HG02943 (cell line): ENCODE data around the gene SMG6.

Source experiments
- ATAC-seq: cut with Tn5 transposase; IDR thresholded peaks from one replicate; pipeline ENCODE4 v1.9.1; 2021; ENCODE audit warnings: mild to moderate bottlenecking, low read depth, moderate library complexity; ENCODE audit not compliant: unreplicated experiment

SMG6 gene

GRCh38 chr17:2055292-2056205 lies 248.0 kb downstream of the SMG6 start:
- no peak for ATAC-seq

GRCh38 chr17:2054512-2055291 lies 248.9 kb downstream of the SMG6 start, which contains the start of gene HIC1:
Gene HIC1, plus strand, starts transcription at chr17:2055103. Its CDS starts 1,588 bp downstream, at chr17:2056691.
- ATAC-seq = no peak

GRCh38 chr17:2054262-2054511 lies 249.4 kb downstream of the SMG6 start:
- no peak for ATAC-seq

- ATAC-seq = no peak
Measured at GRCh38 chr17:2053380-2054261, 250.0 kb downstream of the SMG6 start.

GRCh38 chr17:2051933-2052559 lies 251.5 kb downstream of the SMG6 start:
- ATAC-seq = no peak

GRCh38 chr17:2051061-2051932 lies 252.3 kb downstream of the SMG6 start:
- no peak for ATAC-seq

- peak; percentile 16 for ATAC-seq
Measured at GRCh38 chr17:2050300-2051060, 253.1 kb downstream of the SMG6 start.

GRCh38 chr17:2049333-2050299 lies 254.0 kb downstream of the SMG6 start:
- ATAC-seq = peak; percentile 44

- ATAC-seq = no peak
Measured at GRCh38 chr17:2048805-2049204, 254.8 kb downstream of the SMG6 start.

- no peak for ATAC-seq
Measured at GRCh38 chr17:2047590-2047989, 256.0 kb downstream of the SMG6 start.

- no peak for ATAC-seq
Measured at GRCh38 chr17:2044263-2044894, 259.2 kb downstream of the SMG6 start.

GRCh38 chr17:2043785-2044184 lies 259.8 kb downstream of the SMG6 start:
- no peak for ATAC-seq

GRCh38 chr17:2042933-2043332 lies 260.7 kb downstream of the SMG6 start:
- no peak for ATAC-seq

- no peak for ATAC-seq
Measured at GRCh38 chr17:2042390-2042847, 261.2 kb downstream of the SMG6 start.

- peak; percentile 83 for ATAC-seq
Measured at GRCh38 chr17:2041561-2042389, 261.8 kb downstream of the SMG6 start, which contains the start of gene OVCA2. Gene OVCA2, plus strand, starts transcription at chr17:2042022. Its CDS starts 26 bp downstream, at chr17:2042048.
